Naive thymus-derived CD4-positive, alpha-beta T cell (primary cell): ENCODE data around the gene PTS. TPM values are rescaled to one million over a fixed set of nuclear protein-coding genes. Genes with fewer than 3 reads are reported as not detected.
A peak's percentile ranks its signal among the peaks of the same experiment; 100 is the strongest.

Experiments used
- ATAC-seq: fragments of 150-1000 bp; cut with Tn5 transposase; 2 replicates; pipeline ENCODE4 v1.10.0; 2021; ENCODE audit warnings: mild to moderate bottlenecking, moderate library complexity
- CTCF ChIA-PET: fragments of 350-600 bp; sonication (Branson Sonifier 250); formaldehyde crosslinking; loops from one replicate; lab custom pipeline; 2021; ENCODE audit warnings: antibody characterized with exemption; lab: Charles Lee
- POLR2A ChIA-PET: fragments of 350-600 bp; sonication (Branson Sonifier 250); formaldehyde crosslinking; loops from one replicate; lab custom pipeline; 2021; ENCODE audit warnings: antibody characterized with exemption, inconsistent platforms; lab: Charles Lee
- DNase-seq, 9 donors: peaks; one replicate each; pipeline versions ENCODE4 v3.0.0 to v3.0.0-alpha.2; 2020 to 2022; ENCODE audit warnings: mixed read lengths in 1 of 9
- H3K27ac ChIP-seq: one replicate; pipeline ENCODE4 v1.7.0; 2013; ENCODE audit warnings: mild to moderate bottlenecking, low read depth, low read length, moderate library complexity
- H3K27me3 ChIP-seq, 2 donors: one replicate each; pipeline ENCODE4 v1.7.0; 2013; ENCODE audit warnings: low read length in 2 of 2, mild to moderate bottlenecking in 2 of 2, moderate library complexity in 2 of 2; ENCODE audit not compliant: control insufficient read depth in 2 of 2, insufficient read depth in 2 of 2
- H3K36me3 ChIP-seq, 3 experiments: 1 replicate in 2 of 3; 2 replicates in 1 of 3; pipeline ENCODE4 v1.7.0; 2013; ENCODE audit warnings: low read length in 3 of 3, mild to moderate bottlenecking in 3 of 3, moderate library complexity in 1 of 3; ENCODE audit not compliant: insufficient read depth in 3 of 3, control insufficient read depth in 2 of 3
- H3K4me1 ChIP-seq, 2 donors: one replicate each; pipeline ENCODE4 v1.7.0; 2013; ENCODE audit warnings: low read length in 2 of 2, mild to moderate bottlenecking in 2 of 2, moderate library complexity in 1 of 2; ENCODE audit not compliant: control insufficient read depth in 2 of 2, insufficient read depth in 2 of 2
- H3K4me3 ChIP-seq: 2 replicates; pipeline ENCODE4 v1.7.0; 2013; ENCODE audit warnings: mild to moderate bottlenecking, low read length
- H3K9me3 ChIP-seq, 3 experiments: 1 replicate in 2 of 3; 2 replicates in 1 of 3; pipeline ENCODE4 v1.7.0; 2013; ENCODE audit warnings: low read length in 3 of 3; ENCODE audit not compliant: control insufficient read depth in 2 of 3
- H3K27ac Mint-ChIP-seq, 9 donors: one replicate each; pipeline ENCODE4 v1.8.0; 2020 to 2022; ENCODE audit warnings: mixed read lengths in 9 of 9, mild to moderate bottlenecking in 8 of 9, moderate library complexity in 5 of 9, inconsistent platforms in 2 of 9
- H3K27me3 Mint-ChIP-seq, 5 donors: one replicate each; pipeline ENCODE4 v1.8.0; 2021 to 2022; ENCODE audit warnings: mixed read lengths in 5 of 5, mild to moderate bottlenecking in 1 of 5
- H3K36me3 Mint-ChIP-seq, 5 donors: one replicate each; pipeline ENCODE4 v1.8.0; 2020 to 2022; ENCODE audit warnings: mixed read lengths in 5 of 5, mild to moderate bottlenecking in 3 of 5, inconsistent platforms in 1 of 5
- H3K4me1 Mint-ChIP-seq, 7 donors: one replicate each; pipeline ENCODE4 v1.8.0; 2020 to 2022; ENCODE audit warnings: mixed read lengths in 7 of 7, mild to moderate bottlenecking in 3 of 7, inconsistent platforms in 1 of 7
- H3K4me3 Mint-ChIP-seq, 10 donors: one replicate each; pipeline ENCODE4 v1.8.0; 2020 to 2022; ENCODE audit warnings: mild to moderate bottlenecking in 10 of 10, mixed read lengths in 10 of 10, moderate library complexity in 6 of 10, inconsistent platforms in 2 of 10
- H3K9me3 Mint-ChIP-seq, 11 donors: one replicate each; pipeline ENCODE4 v1.8.0; 2020 to 2022; ENCODE audit warnings: mixed read lengths in 11 of 11, mild to moderate bottlenecking in 4 of 11, inconsistent platforms in 1 of 11, moderate library complexity in 1 of 11
- intact Hi-C, 2 donors: fragments of 100-400 bp; cut with micrococcal nuclease; formaldehyde crosslinking; loops; one replicate each; pipeline ENCODE4 v1.15.1; 2023
- polyA plus RNA-seq, 2 donors: library from polyadenylated mRNA; unstranded; fragments of 300-500 nt; fragmentation: Illumina TruSeq; gene quantifications; one replicate each; pipeline ENCODE4 v1.2.3, GENCODE V29; 2021
- total RNA-seq, 6 experiments: library from RNA in 5 of 6; stranded (reverse) in 5 of 6; gene quantifications; 1 replicate in 5 of 6; 2 replicates in 1 of 6; pipeline ENCODE4 v1.2.3 and lab custom pipeline; 2021 to 2026

Gene PTS
- total and polyA plus RNA-seq, 7 experiments from 2014 or later = 3.7 to 71.3 (median 23.1) TPM

DNA sequence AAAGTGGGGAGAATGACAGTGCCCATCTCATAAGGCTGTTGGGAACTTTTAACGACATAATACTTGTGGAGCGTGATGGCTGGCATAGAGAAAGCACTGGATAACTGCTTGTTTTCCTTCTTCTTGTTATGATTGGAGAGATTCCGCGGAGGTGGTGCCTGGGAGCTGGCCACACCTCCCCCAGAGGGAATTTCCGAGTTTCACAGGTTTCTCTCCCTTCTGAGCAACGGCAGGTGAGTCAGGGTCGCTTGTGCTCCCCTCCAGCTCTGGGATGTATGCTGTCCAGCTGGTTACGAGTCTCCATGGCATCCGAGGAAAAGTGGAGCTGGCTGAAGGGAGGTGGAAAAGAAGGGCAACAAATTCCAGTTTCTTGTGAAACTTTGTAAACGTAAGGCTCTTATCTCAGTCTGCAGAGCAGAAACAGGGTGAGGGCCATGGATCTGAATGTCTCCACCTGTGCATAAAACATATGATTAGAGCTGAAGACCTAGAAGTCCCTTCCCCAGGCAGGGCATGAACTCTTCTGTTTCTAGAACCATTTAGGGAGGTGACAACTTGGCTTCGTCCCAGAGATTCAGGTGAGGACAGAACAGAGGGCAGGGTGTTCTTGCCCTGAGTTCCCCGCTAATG lies 44.4 kb downstream of the PTS start:
- Histone ChIP-seq H3K27me3 (no peaks in the 10 kb centered on the region), H3K4me3 (no peak overlapping the region), H3K9me3 (no peaks in the 10 kb centered on the region), H3K27ac (no peak overlapping the region), H3K36me3 (no peaks in the 10 kb centered on the region), H3K4me1 (no peaks in the 10 kb centered on the region)
- H3K27me3 Mint-ChIP-seq = no peaks in the 10 kb centered on the region
- ChIA-PET CTCF (interaction anchor here (0.5 to 0.7 kb wide), 2 partner anchors 10 to 426 kb away, joined by 3 read pairs; no protein-coding TSS in a partner anchor), POLR2A (no interaction called here)
- ATAC-seq (no peak), DNase-seq (no peak)
- no peaks in the 10 kb centered on the region for H3K4me1 Mint-ChIP-seq
- no peak overlapping the region for H3K4me3 Mint-ChIP-seq
- peaks cover 0 to 12% (median 0%) of the 10 kb centered on the region in 5 donors for H3K36me3 Mint-ChIP-seq
- H3K9me3 Mint-ChIP-seq = no peaks in the 10 kb centered on the region
- no peak overlapping the region for H3K27ac Mint-ChIP-seq
- intact Hi-C loops = no loop called here

DNA sequence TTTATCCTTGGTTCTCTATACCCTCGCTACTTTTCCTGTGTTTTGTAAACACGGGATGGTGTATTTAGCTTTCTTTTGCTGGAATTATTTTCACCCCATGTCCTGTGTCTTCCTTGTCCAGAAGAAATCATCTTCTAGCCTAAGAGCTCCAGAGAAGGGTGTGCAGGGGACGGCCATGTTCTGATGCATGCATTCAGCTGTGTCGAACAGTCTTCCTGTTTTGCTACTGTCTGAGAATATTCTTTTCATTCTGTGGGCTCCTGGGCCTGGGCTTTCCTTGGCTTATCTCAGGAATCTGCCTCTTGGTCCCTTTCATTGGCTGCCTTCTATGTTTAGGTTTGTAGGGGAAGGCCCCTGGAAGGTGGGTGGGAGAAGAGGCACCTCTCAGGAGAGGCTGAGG lies 45.0 kb downstream of the PTS start:
- H3K27me3 ChIP-seq = no peaks in the 10 kb centered on the region
- no peak for ATAC-seq
- H3K27ac ChIP-seq = no peak overlapping the region
- peaks cover 0 to 2% (median 0%) of the 10 kb centered on the region in 7 donors for H3K4me1 Mint-ChIP-seq
- no peaks in the 10 kb centered on the region for H3K4me1 ChIP-seq
- ChIA-PET CTCF (interaction anchor here (0.5 to 0.7 kb wide), 3 partner anchors 8 to 425 kb away, joined by 3 to 8 read pairs (median 3); no protein-coding TSS in a partner anchor), POLR2A (no interaction called here)
- H3K27me3 Mint-ChIP-seq = no peaks in the 10 kb centered on the region
- DNase-seq = no peak
- no peaks in the 10 kb centered on the region for H3K9me3 ChIP-seq
- intact Hi-C loops = no loop called here
- peaks cover 0 to 12% (median 0%) of the 10 kb centered on the region in 5 donors for H3K36me3 Mint-ChIP-seq
- H3K36me3 ChIP-seq = no peaks in the 10 kb centered on the region
- no peaks in the 10 kb centered on the region for H3K9me3 Mint-ChIP-seq
- H3K4me3 Mint-ChIP-seq = no peak overlapping the region
- H3K4me3 ChIP-seq = no peak overlapping the region
- no peak overlapping the region for H3K27ac Mint-ChIP-seq

DNA sequence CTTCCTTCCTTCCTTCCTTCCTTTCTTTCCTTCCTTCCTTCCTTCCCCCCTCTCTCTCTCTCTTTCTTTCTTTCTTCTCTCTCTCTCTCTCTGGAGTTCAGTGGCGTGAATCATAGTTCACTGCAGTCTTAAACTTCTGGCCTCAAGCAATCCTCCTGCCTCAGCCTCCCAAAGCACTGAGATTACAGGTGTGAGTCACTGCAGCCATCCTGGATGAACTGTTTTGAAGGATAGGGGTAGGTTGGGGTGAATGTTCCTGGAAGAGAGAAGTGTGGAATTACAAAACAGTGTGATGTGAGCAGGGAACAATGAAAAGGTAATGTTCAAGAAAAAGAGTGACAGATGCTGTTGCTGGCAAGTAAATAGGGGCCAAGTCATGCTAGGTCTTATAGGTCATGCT lies 46.8 kb downstream of the PTS start:
- H3K36me3 ChIP-seq = no peaks in the 10 kb centered on the region
- CTCF ChIA-PET = no interaction called here
- intact Hi-C loops = no loop called here
- Mint-ChIP-seq H3K36me3 (peaks cover 0 to 12% (median 0%) of the 10 kb centered on the region in 5 donors), H3K27me3 (no peaks in the 10 kb centered on the region), H3K9me3 (no peaks in the 10 kb centered on the region), H3K27ac (no peak overlapping the region), H3K4me3 (no peak overlapping the region), H3K4me1 (peaks cover 0 to 12% (median 0%) of the 10 kb centered on the region in 7 donors)
- POLR2A ChIA-PET = no interaction called here
- H3K27me3 ChIP-seq = no peaks in the 10 kb centered on the region
- no peaks in the 10 kb centered on the region for H3K9me3 ChIP-seq
- no peak for ATAC-seq
- no peak overlapping the region for H3K27ac ChIP-seq
- no peak overlapping the region for H3K4me3 ChIP-seq
- no peaks in the 10 kb centered on the region for H3K4me1 ChIP-seq
- DNase-seq = no peak

- Histone ChIP-seq H3K4me3 (no peak overlapping the region), H3K4me1 (no peaks in the 10 kb centered on the region), H3K27me3 (no peaks in the 10 kb centered on the region), H3K27ac (no peak overlapping the region), H3K9me3 (no peaks in the 10 kb centered on the region), H3K36me3 (no peaks in the 10 kb centered on the region)
- Mint-ChIP-seq H3K4me3 (no peak overlapping the region), H3K36me3 (peaks cover 0 to 9% (median 0%) of the 10 kb centered on the region in 5 donors), H3K9me3 (no peaks in the 10 kb centered on the region), H3K27me3 (no peaks in the 10 kb centered on the region), H3K4me1 (peaks cover 0 to 12% (median 0%) of the 10 kb centered on the region in 7 donors), H3K27ac (peak overlapping the region in 1 of 9 donors; percentile 76)
- ChIA-PET CTCF (interaction anchor here (0.6 to 1.1 kb wide), 4 partner anchors 13 to 1015 kb away, joined by 3 to 6 read pairs (median 4); no protein-coding TSS in a partner anchor), POLR2A (interaction anchor here (0.6 kb wide), 1 partner anchor 53 kb away, joined by 3 read pairs; no protein-coding TSS in a partner anchor)
- no peak for DNase-seq
- intact Hi-C loops = no loop called here
- ATAC-seq = no peak
Observed at GRCh38 chr11:112274007-112274783, 48.0 kb downstream of the PTS start.

GRCh38 chr11:112277029-112277428 lies 50.8 kb downstream of the PTS start:
- Histone ChIP-seq H3K4me3 (no peak overlapping the region), H3K27me3 (no peaks in the 10 kb centered on the region), H3K27ac (no peak overlapping the region), H3K36me3 (no peaks in the 10 kb centered on the region), H3K9me3 (no peaks in the 10 kb centered on the region), H3K4me1 (no peaks in the 10 kb centered on the region)
- ATAC-seq (no peak), DNase-seq (no peak)
- Mint-ChIP-seq H3K27me3 (no peaks in the 10 kb centered on the region), H3K4me1 (peaks cover 7 to 27% (median 10%) of the 10 kb centered on the region in 7 donors), H3K9me3 (no peaks in the 10 kb centered on the region), H3K27ac (no peak overlapping the region), H3K4me3 (no peak overlapping the region), H3K36me3 (peaks cover 0 to 4% (median 0%) of the 10 kb centered on the region in 5 donors)
- CTCF ChIA-PET = interaction anchor here (0.7 to 1.7 kb wide), 3 partner anchors 54 to 58 kb away, joined by 3 to 10 read pairs (median 6); no protein-coding TSS in a partner anchor
- POLR2A ChIA-PET = no interaction called here
- intact Hi-C loops = no loop called here

DNA sequence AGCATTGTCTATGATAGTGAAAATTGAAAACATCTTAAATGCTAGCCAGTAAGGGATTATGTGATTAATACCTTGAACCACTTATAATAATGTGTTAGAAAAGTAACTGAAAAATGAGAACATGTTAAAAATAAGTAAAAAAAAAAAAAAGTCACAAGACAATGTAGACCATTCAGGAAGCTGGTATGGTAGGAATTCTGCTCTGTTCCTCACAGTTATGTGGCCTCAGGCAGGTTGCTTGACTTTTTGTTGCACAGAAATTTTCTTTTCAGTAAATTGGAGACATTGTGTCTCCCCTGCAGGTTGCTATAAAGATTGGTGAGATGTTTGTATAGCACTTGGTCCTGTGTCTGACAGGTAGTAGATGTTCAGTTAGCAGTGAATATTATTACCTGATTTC lies 51.7 kb downstream of the PTS start:
- Mint-ChIP-seq H3K36me3 (peaks cover 0 to 4% (median 0%) of the 10 kb centered on the region in 5 donors), H3K27ac (no peak overlapping the region), H3K4me1 (peaks cover 7 to 36% (median 10%) of the 10 kb centered on the region in 7 donors), H3K27me3 (no peaks in the 10 kb centered on the region), H3K9me3 (no peaks in the 10 kb centered on the region), H3K4me3 (no peak overlapping the region)
- CTCF ChIA-PET = interaction anchor here (0.7 to 1.7 kb wide), 3 partner anchors 55 to 59 kb away, joined by 3 to 10 read pairs (median 6); no protein-coding TSS in a partner anchor
- Histone ChIP-seq H3K9me3 (no peaks in the 10 kb centered on the region), H3K27me3 (no peaks in the 10 kb centered on the region), H3K4me1 (no peaks in the 10 kb centered on the region), H3K36me3 (no peaks in the 10 kb centered on the region), H3K4me3 (no peak overlapping the region), H3K27ac (no peak overlapping the region)
- POLR2A ChIA-PET = no interaction called here
- intact Hi-C loops = no loop called here
- no peak for ATAC-seq
- no peak for DNase-seq
